Left lung (tissue), 10 donors: Measurements from ENCODE around the gene CASP8AP2. TPM values are rescaled to one million over a fixed set of nuclear protein-coding genes. Genes with fewer than 3 reads are reported as not detected.
"Not testable (repeated sequence)": the region's sequence is repeated elsewhere in the genome, so short reads cannot be mapped to it uniquely, and the experiment has no call there.

Source experiments
- ATAC-seq: fragments of 200-7000 bp; cut with Tn5 transposase; one replicate; pipeline ENCODE4 v1.9.1; 2020; ENCODE audit warnings: moderate library complexity
- DNase-seq, 4 donors: peaks; one replicate each; pipeline ENCODE4 v3.0.0-alpha.2; 2013 to 2020
- H3K27ac ChIP-seq, 2 donors: fragments of 200-600 bp; sonication (generic) in 1 of 2; one replicate each; pipeline versions ENCODE4 v1.5.0 to v1.8.0; 2020 to 2021
- H3K27me3 ChIP-seq, 2 donors: fragments of 200-600 bp; sonication (generic) in 1 of 2; one replicate each; pipeline versions ENCODE4 v1.5.0 to v1.8.0; 2020 to 2021
- H3K36me3 ChIP-seq, 2 donors: fragments of 200-600 bp; sonication (generic) in 1 of 2; one replicate each; pipeline versions ENCODE4 v1.5.0 to v1.8.0; 2020 to 2021
- H3K4me1 ChIP-seq, 2 donors: fragments of 200-600 bp; one replicate each; pipeline ENCODE4 v1.8.0; 2021
- H3K4me3 ChIP-seq, 2 donors: fragments of 200-600 bp; sonication (generic) in 1 of 2; one replicate each; pipeline versions ENCODE4 v1.5.0 to v1.8.0; 2020 to 2021; ENCODE audit warnings: mild to moderate bottlenecking in 1 of 2
- H3K9me3 ChIP-seq, 2 donors: fragments of 200-600 bp; sonication (generic) in 1 of 2; one replicate each; pipeline versions ENCODE4 v1.5.0 to v1.8.0; 2020 to 2021
- intact Hi-C, 2 donors: fragments of 100-400 bp; cut with DNase I; formaldehyde crosslinking; loops; one replicate each; pipeline versions ENCODE4 v1.11.2 to v1.14.2; 2022
- polyA plus RNA-seq, 6 donors: library from polyadenylated mRNA; unstranded; fragments of 120-200 nt; gene quantifications; one replicate each; pipeline ENCODE4 v1.2.1, GENCODE V29; 2013; ENCODE audit not compliant: insufficient read length in 6 of 6
- total RNA-seq, 2 donors: library from RNA; stranded (reverse); fragmentation: NEBNext Ultra II Directional; extraction: Animal tissue kit (Norgen Biotek cat#: 25700); gene quantifications; one replicate each; pipeline ENCODE4 v1.2.1, GENCODE V29; 2021
- TF ChIP-seq, protein P1 (sequence below), 2 donors: fragments of 200-600 bp; sonication (generic) in 1 of 2; IDR thresholded peaks; one replicate each; pipeline versions ENCODE4 v1.5.0 to v1.8.0; 2021; ENCODE audit warnings: antibody characterized with exemption in 2 of 2
- donor health status: DM: no; HTN: yes; CAD: no.
- donor health status: DM: no; HTN: no; CAD: no.

CASP8AP2 gene
- total and polyA plus RNA-seq, 8 donors: 15.9 to 30.0 (median 23.5) TPM

DNA sequence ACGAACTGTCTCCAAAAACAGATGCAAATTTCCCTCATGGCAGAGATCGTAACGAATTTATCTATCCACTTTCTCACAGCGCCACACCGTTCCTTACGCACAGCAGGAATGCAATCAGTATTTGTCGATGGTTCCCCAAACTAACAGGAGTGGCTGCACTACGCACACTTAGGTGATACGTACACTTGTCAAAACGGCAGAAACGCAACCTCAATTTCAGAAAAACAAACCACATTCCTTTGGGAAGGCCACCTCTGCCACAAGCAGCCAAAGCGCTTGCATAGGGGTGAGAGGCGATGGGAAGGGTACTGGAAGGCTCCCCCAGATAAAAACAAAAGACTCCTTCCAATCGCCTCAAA lies 10.7 kb upstream of the CASP8AP2 start:
- DNase-seq (peak in 2 of 4 donors; percentile 31 to 38), ATAC-seq (peak; percentile 57)
- Histone ChIP-seq H3K4me1 (peaks cover 12 to 33% of the 10 kb centered on the region in 2 donors), H3K9me3 (no peaks in the 10 kb centered on the region), H3K27ac (peak overlapping the region; percentile 84 to 90), H3K36me3 (no peaks in the 10 kb centered on the region), H3K27me3 (no peaks in the 10 kb centered on the region), H3K4me3 (peak overlapping the region; percentile 87 to 89)
- intact Hi-C loops: no loop called here
- TF ChIP-seq, protein P1, sequence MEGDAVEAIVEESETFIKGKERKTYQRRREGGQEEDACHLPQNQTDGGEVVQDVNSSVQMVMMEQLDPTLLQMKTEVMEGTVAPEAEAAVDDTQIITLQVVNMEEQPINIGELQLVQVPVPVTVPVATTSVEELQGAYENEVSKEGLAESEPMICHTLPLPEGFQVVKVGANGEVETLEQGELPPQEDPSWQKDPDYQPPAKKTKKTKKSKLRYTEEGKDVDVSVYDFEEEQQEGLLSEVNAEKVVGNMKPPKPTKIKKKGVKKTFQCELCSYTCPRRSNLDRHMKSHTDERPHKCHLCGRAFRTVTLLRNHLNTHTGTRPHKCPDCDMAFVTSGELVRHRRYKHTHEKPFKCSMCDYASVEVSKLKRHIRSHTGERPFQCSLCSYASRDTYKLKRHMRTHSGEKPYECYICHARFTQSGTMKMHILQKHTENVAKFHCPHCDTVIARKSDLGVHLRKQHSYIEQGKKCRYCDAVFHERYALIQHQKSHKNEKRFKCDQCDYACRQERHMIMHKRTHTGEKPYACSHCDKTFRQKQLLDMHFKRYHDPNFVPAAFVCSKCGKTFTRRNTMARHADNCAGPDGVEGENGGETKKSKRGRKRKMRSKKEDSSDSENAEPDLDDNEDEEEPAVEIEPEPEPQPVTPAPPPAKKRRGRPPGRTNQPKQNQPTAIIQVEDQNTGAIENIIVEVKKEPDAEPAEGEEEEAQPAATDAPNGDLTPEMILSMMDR (IDR thresholded peaks at IDR 0.05): no peak

DNA sequence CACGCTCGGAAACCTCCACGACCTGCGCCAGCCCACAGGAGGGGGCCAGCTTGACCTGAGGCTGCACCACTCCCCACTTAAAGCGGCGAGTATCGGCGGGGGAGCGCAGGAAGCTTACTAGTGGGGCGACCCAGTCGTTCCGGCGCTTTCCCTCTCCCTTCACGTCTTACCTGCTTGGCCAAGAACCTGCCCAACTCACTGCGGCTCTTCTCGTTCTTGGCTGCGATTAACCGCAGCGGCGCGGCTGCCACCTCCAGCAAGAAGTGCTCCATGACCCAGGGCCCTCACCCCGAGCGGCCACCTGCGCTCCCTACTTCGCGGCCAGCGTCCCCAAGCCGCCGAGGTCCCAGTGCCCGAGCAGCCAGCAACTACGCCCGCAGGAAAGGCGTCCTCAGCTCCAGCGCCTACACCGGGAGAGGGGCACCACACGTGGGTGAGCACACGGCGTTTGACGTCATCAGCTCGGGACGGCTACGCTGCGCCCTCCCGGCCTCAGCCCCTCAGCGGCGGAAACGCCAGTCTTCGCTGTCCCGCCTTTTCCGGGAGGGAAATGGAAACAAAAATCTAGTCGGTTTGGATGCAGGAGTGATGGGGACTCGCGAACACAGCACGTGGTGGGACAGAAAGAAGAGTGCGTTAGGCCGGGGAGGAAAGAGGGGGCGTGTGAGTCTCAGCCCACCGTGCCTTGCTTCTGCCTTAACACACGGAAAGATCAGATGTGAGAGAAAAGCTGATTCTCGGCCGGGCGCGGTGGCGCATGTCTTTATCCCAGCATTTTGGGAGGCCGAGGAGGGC lies 10.1 kb upstream of the CASP8AP2 start, which contains the start of gene MDN1:
MDN1 (minus strand) TSS at position 459 of the 795 bp plus-strand sequence; CDS start at position 272, 187 bp downstream.
- Histone ChIP-seq H3K9me3 (no peaks in the 10 kb centered on the region), H3K36me3 (no peaks in the 10 kb centered on the region), H3K27ac (peak within 1 kb of the TSS; percentile 84 to 90), H3K4me3 (peak within 1 kb of the TSS; percentile 87 to 89), H3K27me3 (no peaks in the 10 kb centered on the region), H3K4me1 (peaks cover 12 to 33% of the 10 kb centered on the region in 2 donors)
- TF ChIP-seq, protein P1 (IDR thresholded peaks at IDR 0.05): peak in 1 of 2 donors; percentile 9
- peak; percentile 92 to 97 (median 94) for DNase-seq
- peak; percentile 98 for ATAC-seq
- intact Hi-C loops: no loop called here

DNA sequence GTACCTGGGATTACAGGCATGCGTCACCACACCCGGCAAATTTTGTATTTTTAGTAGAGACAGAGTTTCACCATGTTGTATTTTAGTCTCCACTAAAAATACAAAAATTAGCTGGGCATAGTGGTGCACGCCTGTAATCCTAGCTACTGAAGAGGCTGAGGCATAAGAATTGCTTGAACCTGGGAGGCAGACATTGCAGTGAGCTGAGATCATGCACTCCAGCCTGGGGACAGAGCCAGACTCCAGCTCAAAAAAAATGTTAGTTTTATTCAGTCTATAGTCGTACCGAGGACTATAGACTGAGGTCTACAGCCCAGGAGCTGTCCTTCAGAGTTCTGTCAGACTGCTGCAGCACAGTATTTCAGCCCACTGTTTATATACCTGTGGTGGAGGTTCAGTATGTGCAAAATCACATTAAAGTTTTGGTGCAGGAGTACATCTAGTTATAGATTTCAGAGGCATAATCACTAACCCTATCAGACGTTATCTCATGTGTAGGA lies 3.6 kb upstream of the CASP8AP2 start:
- no peaks in the 10 kb centered on the region for H3K9me3 ChIP-seq
- peak in 1 of 4 donors; percentile 44 for DNase-seq
- peaks cover 8 to 10% of the 10 kb centered on the region in 2 donors for H3K4me1 ChIP-seq
- no peak overlapping the region for H3K27ac ChIP-seq
- intact Hi-C loops: no loop called here
- TF ChIP-seq, protein P1 (IDR thresholded peaks at IDR 0.05): no peak
- no peak overlapping the region for H3K4me3 ChIP-seq
- H3K36me3 ChIP-seq: no peaks in the 10 kb centered on the region
- H3K27me3 ChIP-seq: no peaks in the 10 kb centered on the region
- peak; percentile 12 for ATAC-seq

DNA sequence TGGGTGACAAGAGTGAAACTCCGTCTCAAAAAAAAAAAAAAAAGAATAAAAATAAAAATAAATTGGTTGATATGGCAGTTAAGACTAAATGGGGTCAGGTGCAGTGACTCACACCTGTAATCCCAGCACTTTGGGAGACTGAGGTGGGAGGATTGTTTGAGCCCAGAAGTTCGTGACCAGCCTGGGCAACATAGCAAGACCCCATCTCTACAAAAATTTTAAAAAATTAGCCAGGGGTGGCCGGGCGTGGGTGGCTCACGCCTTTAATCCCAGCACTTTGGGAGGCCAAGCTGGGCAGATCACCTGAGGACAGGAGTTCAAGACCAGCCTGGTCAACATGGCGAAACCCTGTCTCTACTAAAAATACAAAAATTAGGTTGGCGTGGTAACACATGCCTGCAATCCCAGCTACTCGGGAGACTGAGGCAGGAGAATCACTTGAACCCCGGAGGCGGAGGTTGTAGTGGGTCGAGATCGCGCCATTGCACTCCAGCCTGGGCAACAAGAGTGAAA lies 1.1 kb upstream of the CASP8AP2 start:
- peak overlapping the region; percentile 66 to 76 for H3K4me3 ChIP-seq
- ATAC-seq, DNase-seq, intact Hi-C loops, H3K27me3 ChIP-seq, H3K9me3 ChIP-seq: not testable (repeated sequence)
- peaks cover 8 to 13% of the 10 kb centered on the region in 2 donors for H3K4me1 ChIP-seq
- H3K36me3 ChIP-seq: peaks cover 0 to 14% of the 10 kb centered on the region in 2 donors
- H3K27ac ChIP-seq: peak overlapping the region; percentile 91

DNA sequence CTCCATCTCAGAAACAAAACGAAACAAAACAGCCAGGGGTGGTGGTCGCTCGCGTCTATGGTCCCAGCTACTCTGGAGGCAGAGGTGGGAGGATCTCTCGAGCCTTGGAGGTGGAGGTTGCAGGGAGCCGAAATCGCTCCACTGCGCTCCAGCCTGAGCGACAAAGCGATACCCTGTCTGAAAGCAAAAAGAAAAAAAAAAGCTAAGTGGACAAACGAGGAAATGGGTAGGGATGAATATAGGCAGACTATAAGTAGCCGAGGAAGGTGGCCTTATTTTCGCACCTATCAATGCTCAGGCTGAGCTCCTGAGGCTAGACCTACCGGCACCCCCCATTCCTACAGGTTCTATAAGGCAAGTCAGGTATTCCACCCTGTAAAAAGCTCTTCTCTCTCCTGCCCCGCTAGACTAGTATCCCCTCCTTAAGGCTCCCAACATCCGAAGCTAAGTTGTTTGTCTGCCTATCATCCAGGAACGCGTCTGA lies 650 bp upstream of the CASP8AP2 start:
- DNase-seq (peak in 1 of 4 donors; percentile 7), ATAC-seq (peak; percentile 28)
- intact Hi-C loops: no loop called here
- Histone ChIP-seq H3K36me3 (peaks cover 0 to 14% of the 10 kb centered on the region in 2 donors), H3K4me1 (peaks cover 8 to 13% of the 10 kb centered on the region in 2 donors), H3K9me3 (no peaks in the 10 kb centered on the region), H3K4me3 (peak overlapping the region; percentile 66 to 76), H3K27ac (peak overlapping the region; percentile 91), H3K27me3 (no peaks in the 10 kb centered on the region)
- TF ChIP-seq, protein P1 (IDR thresholded peaks at IDR 0.05): no peak
